Fibroblast of lung (primary cell): ENCODE data around the gene ITPRID2. TPM values are rescaled to one million over a fixed set of nuclear protein-coding genes. Genes with fewer than 3 reads are reported as not detected.
A peak's percentile ranks its signal among the peaks of the same experiment; 100 is the strongest.

Source experiments
- DNase-seq, 2 donors: peaks; one replicate each; pipeline versions ENCODE4 v3.0.0 to v3.0.0-alpha.2; 2010; ENCODE audit warnings: low read depth in 2 of 2
- H2AFZ ChIP-seq: 2 replicates; pipeline ENCODE4 v1.5.1; 2012; ENCODE audit warnings: low read length, control low read depth, inconsistent platforms
- H3K27ac ChIP-seq: 2 replicates; pipeline ENCODE4 v1.5.1; 2011; ENCODE audit warnings: low read length, control low read depth; ENCODE audit not compliant: insufficient read depth
- H3K27me3 ChIP-seq: 2 replicates; pipeline ENCODE4 v1.5.1; 2011; ENCODE audit warnings: mild to moderate bottlenecking, low read length; ENCODE audit not compliant: control insufficient read depth, insufficient read depth
- H3K36me3 ChIP-seq: 2 replicates; pipeline ENCODE4 v1.5.1; 2011; ENCODE audit warnings: low read length; ENCODE audit not compliant: control insufficient read depth, insufficient read depth
- H3K4me1 ChIP-seq: 2 replicates; pipeline ENCODE4 v1.5.1; 2011; ENCODE audit warnings: low read length; ENCODE audit not compliant: control insufficient read depth, insufficient read depth; ENCODE audit errors: extremely low read depth
- H3K4me2 ChIP-seq: 2 replicates; pipeline ENCODE4 v1.5.1; 2011; ENCODE audit warnings: low read length, control low read depth; ENCODE audit not compliant: insufficient read depth; ENCODE audit errors: extremely low read depth
- H3K4me3 ChIP-seq, 4 experiments: fragments of 200-600 bp in 1 of 4; sonication (generic) in 1 of 4; replicated peaks in 1 of 4; 2 replicates each; pipeline ENCODE4 v1.5.1; 2011 to 2016; ENCODE audit warnings: low read length in 4 of 4, low read depth in 3 of 4, mild to moderate bottlenecking in 3 of 4, control low read depth in 2 of 4, inconsistent platforms in 1 of 4, mixed read lengths in 1 of 4; ENCODE audit not compliant: insufficient read depth in 1 of 4; ENCODE audit errors: control extremely low read depth in 1 of 4
- H3K79me2 ChIP-seq: 2 replicates; pipeline ENCODE4 v1.5.1; 2012; ENCODE audit warnings: mild to moderate bottlenecking, low read length, inconsistent platforms; ENCODE audit not compliant: control insufficient read depth, insufficient read depth
- H3K9ac ChIP-seq: 2 replicates; pipeline ENCODE4 v1.5.1; 2011; ENCODE audit warnings: mild to moderate bottlenecking, low read length, control low read depth; ENCODE audit not compliant: insufficient read depth
- H3K9me3 ChIP-seq: 2 replicates; pipeline ENCODE4 v1.5.1; 2012; ENCODE audit warnings: low read depth, low read length; ENCODE audit not compliant: control insufficient read depth, insufficient read depth
- H4K20me1 ChIP-seq: 2 replicates; pipeline ENCODE4 v1.5.1; 2011; ENCODE audit warnings: low read length; ENCODE audit not compliant: control insufficient read depth, insufficient read depth; ENCODE audit errors: extremely low read depth
- CTCF ChIP-seq, 2 donors: IDR thresholded peaks in 1 of 2; conservative IDR thresholded peaks in 1 of 2; 1 replicate in 1 of 2; 2 replicates in 1 of 2; pipeline ENCODE4 v1.5.1; 2011 to 2012; ENCODE audit warnings: low read length in 2 of 2, control low read depth in 1 of 2, inconsistent platforms in 1 of 2, low read depth in 1 of 2, mild to moderate bottlenecking in 1 of 2
- EZH2 ChIP-seq: IDR thresholded peaks from 2 replicates; pipeline ENCODE4 v1.5.1; 2012; ENCODE audit warnings: low read length, control low read depth, mild to moderate bottlenecking; ENCODE audit errors: missing control alignments
- polyA plus RNA-seq, 2 donors: library from polyadenylated mRNA; depleted of rRNA in 1 of 2; stranded (reverse) in 1 of 2; unstranded in 1 of 2; fragments of >200 nt; gene quantifications; 2 replicates each; pipeline ENCODE4 v1.2.1, GENCODE V29; 2011 to 2012; ENCODE audit warnings: missing spikeins in 1 of 2
- total RNA-seq: library from RNA; depleted of rRNA; stranded (reverse); fragments of >200 nt; gene quantifications from 2 replicates; pipeline ENCODE4 v1.2.1, GENCODE V29; 2014

Gene ITPRID2
- total and polyA plus RNA-seq, 2 donors (not counting 1 experiment from before 2014, with no cell fraction given), result 70.5 to 179 TPM

GRCh38 chr2:181924336-181924735 is 32.8 kb downstream of the ITPRID2 start:
- no peak for DNase-seq
- Histone ChIP-seq H3K9me3 (no peaks in the 10 kb centered on the region), H3K4me2 (no peak overlapping the region), H3K4me1 (no peaks in the 10 kb centered on the region), H2AFZ (no peak overlapping the region), H3K79me2 (peaks cover 56% of the 10 kb centered on the region), H3K27me3 (no peaks in the 10 kb centered on the region), H3K4me3 (no peak overlapping the region), H3K9ac (no peak overlapping the region), H3K27ac (no peak overlapping the region), H3K36me3 (peaks cover 9% of the 10 kb centered on the region), H4K20me1 (no peaks in the 10 kb centered on the region)
- TF ChIP-seq CTCF (conservative IDR thresholded peaks at IDR 0.05 in 1 of 2, IDR thresholded peaks at IDR 0.05 in 1 of 2; ENCODE audit: low read depth in 1 of 2, low read length in 2 of 2), result no peak
- no peak for TF ChIP-seq EZH2

- TF ChIP-seq CTCF (conservative IDR thresholded peaks at IDR 0.05 in 1 of 2, IDR thresholded peaks at IDR 0.05 in 1 of 2; ENCODE audit: low read depth in 1 of 2, low read length in 2 of 2) (no peak), EZH2 (no peak)
- H3K27ac ChIP-seq, result no peak overlapping the region
- H3K79me2 ChIP-seq, result no peaks in the 10 kb centered on the region
- DNase-seq, result no peak
- H2AFZ ChIP-seq, result no peak overlapping the region
- no peaks in the 10 kb centered on the region for H4K20me1 ChIP-seq
- no peaks in the 10 kb centered on the region for H3K4me1 ChIP-seq
- no peaks in the 10 kb centered on the region for H3K27me3 ChIP-seq
- no peak overlapping the region for H3K4me3 ChIP-seq
- H3K9me3 ChIP-seq, result no peaks in the 10 kb centered on the region
- H3K36me3 ChIP-seq, result no peaks in the 10 kb centered on the region
- H3K9ac ChIP-seq, result no peak overlapping the region
- H3K4me2 ChIP-seq, result no peak overlapping the region
These were observed 43.2 kb downstream of the ITPRID2 start for GRCh38 chr2:181934694-181935093.

- Histone ChIP-seq H2AFZ (peak overlapping the region; percentile 70), H3K9ac (no peak overlapping the region), H3K27ac (no peak overlapping the region), H3K4me1 (no peaks in the 10 kb centered on the region), H3K79me2 (no peaks in the 10 kb centered on the region), H4K20me1 (no peaks in the 10 kb centered on the region), H3K4me2 (peak overlapping the region; percentile 42), H3K36me3 (no peaks in the 10 kb centered on the region), H3K27me3 (no peaks in the 10 kb centered on the region), H3K9me3 (no peaks in the 10 kb centered on the region), H3K4me3 (no peak overlapping the region)
- DNase-seq, result peak in 1 of 2 donors; percentile 26
- TF ChIP-seq EZH2, result no peak
- TF ChIP-seq CTCF (conservative IDR thresholded peaks at IDR 0.05 in 1 of 2, IDR thresholded peaks at IDR 0.05 in 1 of 2; ENCODE audit: low read depth in 1 of 2, low read length in 2 of 2), result no peak
These were observed 45.9 kb downstream of the ITPRID2 start for GRCh38 chr2:181937473-181937872.
